C1 segment of cervical spinal cord (tissue), 14 donors: Measurements from ENCODE around the gene C2CD4C.
"Not testable (repeated sequence)": the region's sequence is repeated elsewhere in the genome, so short reads cannot be mapped to it uniquely, and the experiment has no call there.

Experiments used
- DNase-seq, 14 donors: peaks; one replicate each; lab custom pipeline; 2025; lab: John Stamatoyannopoulos, UW

Gene C2CD4C

DNA sequence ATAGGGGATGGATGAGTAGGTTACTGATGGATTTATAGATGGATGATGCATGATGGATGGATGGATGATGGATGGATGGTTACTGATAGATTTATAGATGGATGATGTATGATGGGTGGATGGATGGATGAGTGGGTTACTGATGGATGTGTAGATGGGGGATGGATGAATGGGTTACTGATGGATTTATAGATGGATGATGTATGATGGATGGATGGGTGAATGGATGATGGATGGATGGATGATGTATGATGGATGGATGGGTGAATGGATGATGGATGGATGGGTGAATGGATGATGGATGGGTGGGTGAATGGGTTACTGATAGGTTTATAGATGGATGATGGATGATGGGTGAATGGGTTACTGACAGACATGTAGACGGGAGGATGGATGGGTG is 6.3 kb upstream of the C2CD4C start:
- no peak for DNase-seq

GRCh38 chr19:413756-414420 is 4.9 kb upstream of the C2CD4C start:
- DNase-seq = no peak

DNA sequence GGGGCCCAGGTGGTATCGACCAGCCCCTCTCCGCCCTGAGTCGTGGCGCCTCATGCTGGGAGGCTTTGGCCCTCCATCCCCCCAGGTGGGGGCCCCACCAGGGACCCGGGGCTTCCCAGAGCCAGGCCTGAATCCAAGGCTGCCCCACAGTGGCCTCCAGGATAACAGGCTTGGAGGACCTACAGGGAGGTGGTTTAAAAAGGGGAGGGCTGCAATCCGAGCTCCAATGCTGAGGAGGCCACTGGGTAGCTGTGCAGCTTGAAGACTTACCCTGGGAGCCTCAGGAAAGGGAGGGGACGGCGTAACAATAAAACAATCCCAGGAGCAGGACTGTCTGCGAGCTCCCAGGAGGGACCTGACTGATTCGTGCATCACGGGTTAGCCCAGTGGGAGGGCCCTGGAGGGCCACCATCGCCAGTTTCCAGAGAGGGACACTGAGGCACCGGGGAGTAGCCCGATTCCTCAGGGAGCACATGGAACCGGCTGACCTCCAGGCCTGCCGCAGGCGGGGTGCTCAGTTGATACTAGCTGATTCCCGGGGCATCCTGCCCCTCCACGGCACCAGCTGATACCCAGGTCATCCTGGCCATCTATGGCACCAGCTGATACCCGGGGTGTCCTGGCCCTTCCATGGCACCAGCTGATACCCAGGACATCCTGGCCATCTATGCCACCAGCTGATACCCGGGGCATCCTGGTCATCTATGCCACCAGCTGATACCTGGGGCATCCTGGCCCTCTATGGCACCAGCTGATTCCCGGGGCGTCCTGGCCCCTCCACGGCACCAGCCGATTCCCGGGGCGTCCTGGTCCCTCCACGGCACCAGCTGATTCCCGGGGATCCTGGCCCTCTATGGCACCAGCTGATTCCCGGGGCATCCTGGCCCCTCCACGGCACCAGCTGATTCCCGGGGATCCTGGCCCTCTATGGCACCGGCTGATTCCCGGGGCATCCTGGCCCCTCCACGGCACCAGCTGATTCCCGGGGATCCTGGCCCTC is 3.7 kb upstream of the C2CD4C start:
- no peak for DNase-seq

GRCh38 chr19:411723-412355 is 2.9 kb upstream of the C2CD4C start:
- no peak for DNase-seq

- DNase-seq = not testable (repeated sequence)
Observed at GRCh38 chr19:411121-411722, 2.3 kb upstream of the C2CD4C start.

DNA sequence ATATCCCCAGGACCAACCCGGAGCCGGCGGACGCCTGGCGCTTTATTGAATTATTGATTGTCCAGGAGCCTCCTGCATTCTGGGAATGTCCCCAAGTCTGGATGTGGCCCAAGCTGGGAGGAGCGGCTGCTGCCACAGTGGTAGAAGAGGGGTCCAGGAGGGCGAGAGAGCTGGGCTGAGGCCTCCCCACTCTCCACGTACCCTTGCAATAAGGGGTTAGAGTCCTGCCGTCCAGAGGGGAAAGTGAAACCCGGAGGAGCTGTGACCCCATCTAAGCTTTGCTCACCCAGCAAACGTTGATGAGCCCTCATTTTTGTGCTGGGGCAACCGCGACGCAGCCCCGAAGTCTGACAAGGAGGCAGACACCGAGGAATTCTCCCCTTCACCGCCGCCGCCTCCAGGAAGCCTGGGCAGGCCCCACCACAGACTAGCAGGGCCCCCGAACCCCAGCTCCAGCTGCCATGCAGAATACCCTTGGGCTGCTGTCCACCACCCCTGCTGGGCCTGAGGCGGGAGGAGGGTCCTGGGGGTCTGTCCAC is 1.4 kb upstream of the C2CD4C start:
- no peak for DNase-seq

- DNase-seq = no peak
Observed at GRCh38 chr19:409516-410242, 732 bp upstream of the C2CD4C start.

DNA sequence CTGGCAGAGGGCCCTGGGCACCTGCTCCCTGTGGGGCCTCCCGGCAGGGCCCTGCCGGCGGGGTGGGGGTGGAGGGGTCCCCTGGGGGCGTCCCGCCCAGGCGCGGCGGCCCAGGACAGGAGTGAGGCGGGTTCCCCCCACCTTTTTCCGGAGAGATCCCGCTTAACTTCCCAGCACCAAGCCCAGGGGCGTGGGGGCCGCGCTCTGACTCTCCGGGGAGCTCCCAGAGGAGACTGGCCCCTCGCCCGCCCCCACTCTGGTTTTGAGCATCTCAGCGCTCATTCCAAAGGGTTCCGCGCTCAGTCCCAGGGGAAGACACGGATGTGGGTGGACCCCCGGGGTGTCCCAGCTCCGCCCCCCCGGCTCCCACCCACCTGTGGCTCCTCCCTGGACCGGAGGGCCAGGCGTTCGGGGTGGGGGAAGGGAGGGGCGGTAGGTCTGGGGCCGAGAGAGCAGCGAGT is 476 bp downstream of the C2CD4C start:
- no peak for DNase-seq

- no peak for DNase-seq
Observed at GRCh38 chr19:407511-408440, 1.2 kb downstream of the C2CD4C start.

DNA sequence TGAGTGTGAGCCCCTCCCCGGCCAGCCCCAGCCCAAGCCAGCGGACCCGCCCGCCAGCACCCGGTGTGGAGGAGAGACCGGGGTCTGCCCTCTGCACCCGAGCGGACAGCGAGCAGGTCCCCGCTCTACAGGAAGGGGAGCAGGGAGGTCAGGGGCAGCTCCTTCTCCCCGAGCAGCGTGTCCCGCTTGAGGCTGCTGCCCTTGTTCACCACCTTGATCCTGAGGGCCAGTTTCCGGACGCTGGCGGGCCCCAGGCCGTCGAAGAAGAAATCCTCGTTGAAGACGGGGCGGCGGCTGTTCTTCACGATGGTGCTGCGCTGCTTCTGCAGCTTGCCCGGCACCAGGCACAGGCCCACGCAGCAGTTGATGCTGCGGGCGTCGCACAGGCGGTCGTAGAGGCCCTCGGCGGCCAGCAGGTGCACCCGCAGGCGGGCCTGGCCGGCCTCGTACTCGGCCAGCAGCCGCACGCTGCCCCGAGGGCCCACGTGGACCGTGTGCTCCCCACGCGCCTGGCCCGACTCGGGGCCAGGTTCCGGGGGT is 1.9 kb downstream of the C2CD4C start:
- no peak for DNase-seq

GRCh38 chr19:406135-406781 is 2.7 kb downstream of the C2CD4C start:
- DNase-seq = no peak

DNA sequence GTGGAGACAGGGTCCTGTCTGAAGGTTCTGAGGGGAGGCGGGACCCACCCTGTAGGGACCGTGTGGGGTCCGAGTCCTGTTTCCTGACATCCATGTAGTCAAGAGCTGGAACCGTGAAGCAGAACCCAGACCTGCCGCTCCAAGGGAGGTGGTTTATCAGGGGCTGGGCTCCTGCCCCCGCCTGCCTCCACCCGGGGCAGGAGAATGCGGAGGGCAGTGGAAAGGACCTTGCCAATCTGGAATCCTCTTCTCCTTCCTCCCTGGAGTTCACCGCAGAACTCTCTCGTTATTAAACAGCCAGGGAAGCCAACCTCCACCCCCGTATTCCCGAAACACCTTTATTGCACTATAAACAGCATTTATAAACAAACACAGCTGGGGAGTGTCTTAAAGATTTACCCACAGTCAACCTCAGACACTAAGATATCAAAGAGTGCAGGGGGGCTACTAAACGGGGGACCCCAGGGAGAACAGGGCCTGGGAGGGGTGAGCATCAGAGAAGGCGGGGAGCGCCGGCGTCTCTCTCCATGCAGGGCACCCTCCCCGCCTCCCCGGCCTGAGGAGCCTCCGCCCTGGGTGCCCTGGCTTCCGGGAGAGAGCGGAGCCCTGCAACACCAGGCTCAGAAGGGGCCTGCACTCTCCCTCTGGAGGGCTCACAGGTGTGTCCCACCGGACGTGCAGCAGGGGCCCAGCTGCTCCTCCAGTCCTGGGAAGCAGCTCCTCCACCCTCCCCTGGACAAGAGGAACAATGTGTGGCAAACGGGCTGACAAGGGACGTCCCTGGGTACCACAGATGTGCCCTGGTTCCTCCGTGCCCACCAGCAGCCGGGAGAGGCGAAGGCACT is 3.6 kb downstream of the C2CD4C start:
- DNase-seq = no peak

DNA sequence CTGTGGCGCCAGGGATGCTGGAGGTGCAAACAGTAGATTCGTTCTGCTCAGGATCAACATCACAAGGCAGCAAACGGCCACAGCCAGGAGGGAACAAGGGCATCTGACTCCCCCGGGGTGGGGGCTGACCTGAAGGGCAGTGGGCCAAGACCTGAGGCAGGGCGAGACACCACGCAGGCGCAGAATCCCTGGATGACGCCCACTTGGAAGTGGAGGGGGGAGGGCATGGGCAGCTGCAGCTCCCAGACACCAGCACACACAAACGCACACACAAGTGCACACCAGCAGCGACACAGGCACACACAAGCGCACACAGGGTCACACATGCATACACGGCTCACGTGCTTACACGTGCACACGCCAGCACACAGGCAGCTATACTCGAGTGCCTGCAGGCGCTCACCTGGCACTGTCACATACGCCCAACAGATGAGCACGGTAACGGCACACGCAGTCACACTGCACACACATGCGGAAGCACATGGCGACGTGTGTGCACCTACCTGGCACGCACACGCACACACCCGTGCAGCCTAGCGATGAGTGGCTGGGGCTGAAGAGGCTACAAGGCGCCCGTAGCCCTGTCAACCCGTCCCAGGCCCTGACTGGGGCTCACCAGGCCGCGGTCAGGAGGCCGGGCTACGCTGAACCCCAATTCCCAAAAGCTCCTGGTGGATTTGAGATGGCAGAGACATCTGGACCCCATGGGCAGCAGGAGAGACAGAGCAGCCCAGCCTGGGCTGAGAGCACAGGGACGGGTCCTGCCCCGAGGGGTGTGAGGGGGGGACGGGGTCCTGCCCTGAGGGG is 5.5 kb downstream of the C2CD4C start:
- no peak for DNase-seq

DNA sequence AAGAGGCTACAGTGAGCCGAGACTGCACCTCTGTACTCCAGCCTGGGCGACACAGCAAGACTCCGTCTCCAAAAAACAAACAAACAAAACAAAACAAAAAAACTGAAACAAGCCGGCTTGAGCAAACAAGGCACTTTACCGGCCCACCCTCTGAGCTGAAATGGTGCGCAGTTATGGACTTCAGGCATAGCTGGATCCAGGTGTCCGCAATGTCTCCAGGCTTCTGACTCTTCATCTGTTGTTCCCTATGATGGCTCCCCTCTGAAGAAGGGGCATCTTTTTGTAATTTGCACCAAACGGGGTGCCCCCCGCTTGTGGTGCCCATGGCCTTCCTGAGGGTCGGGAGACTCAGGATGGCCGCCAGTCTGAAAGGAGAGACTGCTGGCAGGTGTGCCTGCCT is 6.2 kb downstream of the C2CD4C start:
- no peak for DNase-seq

DNA sequence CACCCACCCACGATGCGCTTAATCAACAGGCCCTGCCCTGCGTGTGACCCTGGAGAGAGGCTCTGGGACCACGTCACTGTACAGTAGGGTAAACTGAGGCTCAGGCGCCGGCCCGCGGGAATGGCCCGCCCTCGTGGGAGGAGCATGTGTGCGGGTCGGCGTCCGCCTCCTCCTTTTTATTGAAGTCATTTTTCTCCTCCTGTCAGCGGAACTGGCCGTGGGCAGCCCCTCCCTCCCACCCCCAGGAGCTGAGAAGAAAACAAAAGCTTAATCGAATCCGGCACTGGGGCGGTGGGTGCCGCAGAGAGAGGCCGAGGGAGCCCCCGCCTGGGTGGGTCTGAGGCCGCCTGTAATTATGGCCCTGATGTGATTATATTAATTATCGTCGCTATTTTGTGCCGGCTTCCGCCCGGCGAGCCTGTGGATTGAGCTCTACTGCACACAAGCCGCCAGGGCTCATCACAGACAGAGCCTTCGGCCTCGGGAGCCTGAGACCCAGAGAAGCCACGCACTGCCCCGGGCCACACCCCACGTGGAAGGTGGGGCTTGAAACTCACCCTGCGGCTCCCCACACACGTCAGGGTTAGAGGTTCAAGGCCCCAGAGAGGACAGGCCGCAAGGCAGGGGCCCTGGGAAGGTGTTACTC is 7.0 kb downstream of the C2CD4C start:
- DNase-seq = no peak

- DNase-seq = no peak
Observed at GRCh38 chr19:400976-401865, 7.7 kb downstream of the C2CD4C start.
